ENCODE measurements around the gene MMP14. TPM values are rescaled to one million over a fixed set of nuclear protein-coding genes. Genes with fewer than 3 reads are reported as not detected.
"Not testable (repeated sequence)": the region's sequence is repeated elsewhere in the genome, so short reads cannot be mapped to it uniquely, and the experiment has no call there.

The MMP14 gene
- total RNA-seq, 1 experiment from 2014 or later = 79.8 TPM

GRCh38 chr14:22843123-22843925, 6.9 kb downstream of the MMP14 start:
- Histone ChIP-seq H3K4me3 (ENCODE audit: insufficient read depth, low read depth, low read length) (no peak overlapping the region), H3K27me3 (ENCODE audit: control insufficient read depth, insufficient read depth, low read length) (no peaks in the 10 kb centered on the region), H3K36me3 (replicated peaks; ENCODE audit: control insufficient read depth, insufficient read depth, low read length) (peaks cover 21% of the 10 kb centered on the region)
- no peak for DNase-seq

- Histone ChIP-seq H3K36me3 (replicated peaks; ENCODE audit: control insufficient read depth, insufficient read depth, low read length) (peaks cover 21% of the 10 kb centered on the region), H3K4me3 (ENCODE audit: insufficient read depth, low read depth, low read length) (no peak overlapping the region), H3K27me3 (ENCODE audit: control insufficient read depth, insufficient read depth, low read length) (no peaks in the 10 kb centered on the region)
- no peak for DNase-seq
These were observed 8.1 kb downstream of the MMP14 start for GRCh38 chr14:22844221-22845102.

GRCh38 chr14:22845103-22845394, 8.7 kb downstream of the MMP14 start:
- peaks cover 21% of the 10 kb centered on the region for H3K36me3 ChIP-seq (replicated peaks; ENCODE audit: control insufficient read depth, insufficient read depth, low read length)
- H3K27me3 ChIP-seq (ENCODE audit: control insufficient read depth, insufficient read depth, low read length) = no peaks in the 10 kb centered on the region
- no peak overlapping the region for H3K4me3 ChIP-seq (ENCODE audit: insufficient read depth, low read depth, low read length)
- DNase-seq = no peak

- DNase-seq = no peak
- Histone ChIP-seq H3K4me3 (ENCODE audit: insufficient read depth, low read depth, low read length) (no peak overlapping the region), H3K27me3 (ENCODE audit: control insufficient read depth, insufficient read depth, low read length) (no peaks in the 10 kb centered on the region), H3K36me3 (replicated peaks; ENCODE audit: control insufficient read depth, insufficient read depth, low read length) (peaks cover 21% of the 10 kb centered on the region)
These were observed 9.6 kb downstream of the MMP14 start for GRCh38 chr14:22845821-22846625.

- Histone ChIP-seq H3K4me3 (ENCODE audit: insufficient read depth, low read depth, low read length) (no peak overlapping the region), H3K36me3 (replicated peaks; ENCODE audit: control insufficient read depth, insufficient read depth, low read length) (peaks cover 17% of the 10 kb centered on the region), H3K27me3 (ENCODE audit: control insufficient read depth, insufficient read depth, low read length) (no peaks in the 10 kb centered on the region)
- peak; percentile 45 for DNase-seq
These were observed 10.5 kb downstream of the MMP14 start for GRCh38 chr14:22846811-22847307.

- H3K4me3 ChIP-seq (ENCODE audit: insufficient read depth, low read depth, low read length) = no peak overlapping the region
- peak; percentile 74 for DNase-seq
- no peaks in the 10 kb centered on the region for H3K27me3 ChIP-seq (ENCODE audit: control insufficient read depth, insufficient read depth, low read length)
- peaks cover 11% of the 10 kb centered on the region for H3K36me3 ChIP-seq (replicated peaks; ENCODE audit: control insufficient read depth, insufficient read depth, low read length)
These were observed 11.4 kb downstream of the MMP14 start for GRCh38 chr14:22847661-22848341.

GRCh38 chr14:22848351-22849164, 12.2 kb downstream of the MMP14 start:
- Histone ChIP-seq H3K4me3 (ENCODE audit: insufficient read depth, low read depth, low read length) (no peak overlapping the region), H3K36me3 (replicated peaks; ENCODE audit: control insufficient read depth, insufficient read depth, low read length) (peaks cover 8% of the 10 kb centered on the region), H3K27me3 (ENCODE audit: control insufficient read depth, insufficient read depth, low read length) (no peaks in the 10 kb centered on the region)
- peak; percentile 78 for DNase-seq

GRCh38 chr14:22849212-22849819, 12.9 kb downstream of the MMP14 start:
- peak; percentile 70 for DNase-seq
- Histone ChIP-seq H3K27me3 (ENCODE audit: control insufficient read depth, insufficient read depth, low read length) (no peaks in the 10 kb centered on the region), H3K4me3 (ENCODE audit: insufficient read depth, low read depth, low read length) (no peak overlapping the region), H3K36me3 (replicated peaks; ENCODE audit: control insufficient read depth, insufficient read depth, low read length) (peaks cover 8% of the 10 kb centered on the region)

GRCh38 chr14:22850944-22851764, 14.8 kb downstream of the MMP14 start:
- DNase-seq = peak; percentile 38

GRCh38 chr14:22852178-22852577, 15.8 kb downstream of the MMP14 start:
- H3K4me3 ChIP-seq (ENCODE audit: insufficient read depth, low read depth, low read length); H3K27me3 ChIP-seq (ENCODE audit: control insufficient read depth, insufficient read depth, low read length); DNase-seq; H3K36me3 ChIP-seq (replicated peaks; ENCODE audit: control insufficient read depth, insufficient read depth, low read length): not testable (repeated sequence)

More at GRCh38 chr14:22850944-22851764, 14.8 kb downstream of the MMP14 start:
- H3K4me3 ChIP-seq (ENCODE audit: insufficient read depth, low read depth, low read length) = no peak overlapping the region
- no peaks in the 10 kb centered on the region for H3K27me3 ChIP-seq (ENCODE audit: control insufficient read depth, insufficient read depth, low read length)
- no peaks in the 10 kb centered on the region; the same call in 1 of the 2 replicates for H3K36me3 ChIP-seq (replicated peaks; ENCODE audit: control insufficient read depth, insufficient read depth, low read length)

GRCh38 chr14:22852599-22852939, 16.2 kb downstream of the MMP14 start:
- Histone ChIP-seq H3K4me3 (ENCODE audit: insufficient read depth, low read depth, low read length) (no peak overlapping the region), H3K27me3 (ENCODE audit: control insufficient read depth, insufficient read depth, low read length) (no peaks in the 10 kb centered on the region), H3K36me3 (replicated peaks; ENCODE audit: control insufficient read depth, insufficient read depth, low read length) (no peaks in the 10 kb centered on the region)
- no peak for DNase-seq

GRCh38 chr14:22852940-22853767, 16.8 kb downstream of the MMP14 start:
- DNase-seq = peak; percentile 91
- H3K4me3 ChIP-seq (ENCODE audit: insufficient read depth, low read depth, low read length) = peak overlapping the region; percentile 44
- H3K36me3 ChIP-seq (replicated peaks; ENCODE audit: control insufficient read depth, insufficient read depth, low read length) = no peaks in the 10 kb centered on the region
- no peaks in the 10 kb centered on the region for H3K27me3 ChIP-seq (ENCODE audit: control insufficient read depth, insufficient read depth, low read length)
